GM12864 (cell line): ENCODE results near the gene NDC80.

Source experiments
- DNase-seq: peaks from one replicate; pipeline ENCODE4 v3.0.0-alpha.2; 2011; ENCODE audit warnings: low read depth
- H3K4me3 ChIP-seq: 2 replicates; pipeline ENCODE4 v1.5.1; 2011; ENCODE audit warnings: mild to moderate bottlenecking, low read depth, low read length, control low read depth
- CTCF ChIP-seq: IDR thresholded peaks from 2 replicates; pipeline ENCODE4 v1.5.1; 2011; ENCODE audit warnings: low read depth, mild to moderate bottlenecking, moderate library complexity, low read length, control low read depth, inconsistent platforms; ENCODE audit errors: missing control alignments

NDC80 gene

GRCh38 chr18:2534906-2535305, 36.5 kb upstream of the NDC80 start:
- no peak overlapping the region for H3K4me3 ChIP-seq
- TF ChIP-seq CTCF: no peak
- DNase-seq: no peak

DNA sequence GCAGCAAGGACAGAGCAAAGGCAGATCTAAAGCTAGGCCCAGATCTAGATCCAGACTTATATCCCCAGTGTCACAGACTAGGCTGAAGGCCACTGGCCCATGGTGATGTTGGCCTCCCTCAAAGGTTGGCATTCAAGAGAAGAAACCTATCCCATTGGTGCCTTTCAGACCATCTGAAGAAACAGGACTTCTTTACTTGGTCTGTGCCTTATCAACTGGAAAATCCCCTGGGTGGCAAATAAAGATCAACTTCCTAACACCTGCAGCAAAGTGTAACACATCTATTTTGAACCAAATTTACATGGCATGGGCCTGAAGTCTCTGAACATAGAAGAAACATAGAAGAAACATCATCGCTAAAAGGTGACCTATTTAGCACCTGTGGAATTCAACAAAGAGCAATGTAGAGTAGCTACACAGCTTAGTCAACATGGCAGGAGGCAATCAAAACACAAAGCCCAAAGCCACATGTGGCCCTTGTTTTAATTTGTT, 35.9 kb upstream of the NDC80 start:
- H3K4me3 ChIP-seq: no peak overlapping the region
- no peak for DNase-seq
- TF ChIP-seq CTCF: no peak

DNA sequence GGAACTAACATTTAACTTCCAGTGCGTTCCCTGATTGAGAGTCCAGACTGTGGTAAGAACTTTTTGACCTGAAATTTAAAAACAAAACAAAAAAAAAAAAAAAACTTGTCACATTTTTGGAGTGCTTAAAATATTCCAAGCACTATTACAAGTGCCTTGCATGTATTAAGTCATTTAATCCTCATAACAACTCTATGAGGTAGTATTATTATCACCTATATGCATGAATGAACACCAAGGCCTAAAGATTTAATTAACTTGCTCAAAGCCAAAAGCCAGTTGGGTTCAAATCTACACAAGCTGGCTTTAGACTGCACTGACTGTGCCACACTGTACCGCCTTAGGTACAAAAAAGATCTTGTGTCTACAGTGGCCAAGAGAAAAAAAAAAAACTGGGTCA, 35.3 kb upstream of the NDC80 start:
- TF ChIP-seq CTCF: no peak
- no peak for DNase-seq
- H3K4me3 ChIP-seq: no peak overlapping the region

- no peak overlapping the region for H3K4me3 ChIP-seq
- TF ChIP-seq CTCF: no peak
- DNase-seq: no peak
Observed at GRCh38 chr18:2536493-2536892, 34.9 kb upstream of the NDC80 start.

DNA sequence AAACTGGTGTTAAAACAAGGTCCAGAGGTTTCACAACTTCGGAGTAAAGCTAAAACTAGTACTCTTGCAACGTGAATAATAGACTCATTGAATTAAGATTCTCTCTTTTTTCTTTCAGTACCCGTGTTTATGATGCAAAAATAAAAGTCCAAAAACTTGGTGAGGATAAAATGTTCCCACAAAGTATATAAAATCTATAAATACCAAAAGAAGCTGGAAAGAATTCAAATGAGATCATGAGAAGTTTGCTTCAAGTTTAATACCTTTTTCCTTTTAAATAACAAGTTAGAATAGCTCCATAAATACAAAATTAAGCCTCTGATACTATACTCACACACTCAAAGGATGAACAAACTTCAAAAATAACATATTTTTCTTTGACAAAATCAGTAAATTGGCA, 34.1 kb upstream of the NDC80 start:
- H3K4me3 ChIP-seq: no peak overlapping the region
- DNase-seq: no peak
- no peak for TF ChIP-seq CTCF

DNA sequence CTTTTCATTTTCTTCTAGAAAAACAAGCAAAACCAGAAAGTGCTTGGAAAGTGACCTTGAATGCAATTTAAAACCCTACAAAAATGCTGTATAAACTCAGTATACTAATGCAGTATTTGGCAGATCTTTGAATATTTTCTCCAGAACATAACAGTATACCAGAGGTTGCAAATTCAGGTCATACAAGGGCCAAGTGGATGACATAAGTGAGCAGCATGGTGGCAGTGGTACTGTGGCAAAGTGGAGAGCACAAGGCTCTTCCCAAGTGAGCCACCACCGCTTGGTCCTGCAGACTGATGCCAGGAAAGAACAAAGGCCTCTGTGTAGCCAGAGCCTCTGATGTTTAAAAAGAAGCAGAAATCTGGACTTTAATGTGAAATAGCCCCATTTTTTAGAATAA, 33.1 kb upstream of the NDC80 start:
- no peak for TF ChIP-seq CTCF
- H3K4me3 ChIP-seq: no peak overlapping the region
- DNase-seq: no peak

DNA sequence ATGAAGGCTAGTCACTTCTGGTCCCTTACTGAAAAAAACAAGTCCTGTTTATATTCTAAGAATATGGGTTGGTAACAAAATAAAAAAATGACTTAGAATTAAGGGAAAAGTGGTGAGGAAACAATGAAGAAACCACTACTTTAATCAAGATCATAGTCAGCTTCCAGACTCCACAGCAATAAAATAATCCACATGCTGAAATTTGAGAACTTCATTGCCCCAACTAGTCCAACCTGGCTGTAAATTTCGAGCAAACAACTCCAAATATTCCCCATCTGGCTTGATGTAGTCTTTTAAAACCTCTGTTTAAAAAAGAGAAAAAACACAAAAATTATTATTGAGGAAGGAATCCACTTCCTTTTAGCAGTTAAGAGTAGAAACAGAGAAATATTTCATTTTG, 32.5 kb upstream of the NDC80 start:
- no peak for DNase-seq
- TF ChIP-seq CTCF: no peak
- no peak overlapping the region for H3K4me3 ChIP-seq
